Urothelium cell line (cell line): ENCODE measurements around the gene MYO15B.
A peak's percentile ranks its signal among the peaks of the same experiment; 100 is the strongest.
"Not testable (repeated sequence)": the region's sequence is repeated elsewhere in the genome, so short reads cannot be mapped to it uniquely, and the experiment has no call there.

ENCODE experiments used
- DNase-seq: peaks from one replicate; pipeline ENCODE4 v3.0.0; 2011; ENCODE audit warnings: low spot score, mixed read lengths
- FAIRE-seq: peaks from 2 replicates; lab custom pipeline; 2011; peaks lifted over from hg19 to GRCh38; lab: Jason Lieb, UNC

MYO15B gene

GRCh38 chr17:75575197-75575596, 12.4 kb upstream of the MYO15B start:
- no peak for FAIRE-seq

GRCh38 chr17:75575728-75576127, 11.9 kb upstream of the MYO15B start:
- no peak for DNase-seq
- no peak for FAIRE-seq

More at GRCh38 chr17:75575197-75575596, 12.4 kb upstream of the MYO15B start:
- no peak for DNase-seq

GRCh38 chr17:75576661-75577060, 10.9 kb upstream of the MYO15B start:
- no peak for DNase-seq
- no peak for FAIRE-seq

- not testable (repeated sequence) for FAIRE-seq, DNase-seq
These were observed 6.4 kb upstream of the MYO15B start for GRCh38 chr17:75581121-75581725.

- not testable (repeated sequence) for DNase-seq, FAIRE-seq
These were observed 4.4 kb upstream of the MYO15B start for GRCh38 chr17:75583197-75583596.

- no peak for FAIRE-seq
- no peak for DNase-seq
These were observed 2.8 kb upstream of the MYO15B start for GRCh38 chr17:75584849-75585175.

- no peak for FAIRE-seq
- DNase-seq: no peak
These were observed 1.0 kb downstream of the MYO15B start for GRCh38 chr17:75588596-75589011.

GRCh38 chr17:75589012-75589918, 1.7 kb downstream of the MYO15B start:
- FAIRE-seq (peak; percentile 97), DNase-seq (peak; percentile 100)

- DNase-seq: no peak
- FAIRE-seq: no peak
These were observed 2.3 kb downstream of the MYO15B start for GRCh38 chr17:75589919-75590303.

GRCh38 chr17:75590314-75590761, 2.7 kb downstream of the MYO15B start:
- FAIRE-seq (peak; percentile 32), DNase-seq (no peak)

GRCh38 chr17:75590849-75591721, 3.5 kb downstream of the MYO15B start:
- DNase-seq (no peak), FAIRE-seq (peak; percentile 32)

GRCh38 chr17:75591722-75592302, 4.2 kb downstream of the MYO15B start:
- FAIRE-seq (no peak), DNase-seq (no peak)

- FAIRE-seq: no peak
- no peak for DNase-seq
These were observed 4.9 kb downstream of the MYO15B start for GRCh38 chr17:75592348-75593020.

- FAIRE-seq, DNase-seq: not testable (repeated sequence)
These were observed 5.8 kb downstream of the MYO15B start for GRCh38 chr17:75593430-75593829.

GRCh38 chr17:75594499-75595283, 7.1 kb downstream of the MYO15B start:
- no peak for FAIRE-seq
- DNase-seq: no peak

GRCh38 chr17:75595284-75595919, 7.8 kb downstream of the MYO15B start:
- FAIRE-seq: no peak
- DNase-seq: no peak

GRCh38 chr17:75595920-75596313, 8.3 kb downstream of the MYO15B start:
- FAIRE-seq: no peak
- no peak for DNase-seq

- DNase-seq (no peak), FAIRE-seq (no peak)
These were observed 8.9 kb downstream of the MYO15B start for GRCh38 chr17:75596320-75597087.
